EL (cell line): Measurements from ENCODE around the gene SPIN1.
A peak's percentile ranks its signal among the peaks of the same experiment; 100 is the strongest.

Experiments
- DNase-seq: peaks from one replicate; pipeline ENCODE4 v3.0.0-alpha.2; 2016

SPIN1 gene

GRCh38 chr9:88502552-88503034 is 114.3 kb downstream of the SPIN1 start:
- DNase-seq, result no peak

GRCh38 chr9:88503081-88503844 is 115.0 kb downstream of the SPIN1 start:
- no peak for DNase-seq

GRCh38 chr9:88503845-88504764 is 115.9 kb downstream of the SPIN1 start:
- no peak for DNase-seq

GRCh38 chr9:88508326-88508725 is 120.1 kb downstream of the SPIN1 start:
- DNase-seq, result peak; percentile 22

- no peak for DNase-seq
These were observed 123.7 kb downstream of the SPIN1 start for GRCh38 chr9:88511906-88512305.

GRCh38 chr9:88514247-88514646 is 126.0 kb downstream of the SPIN1 start:
- no peak for DNase-seq

- no peak for DNase-seq
These were observed 133.1 kb downstream of the SPIN1 start for GRCh38 chr9:88521308-88521707.

- DNase-seq, result no peak
These were observed 134.1 kb downstream of the SPIN1 start for GRCh38 chr9:88522360-88522759.

- peak; percentile 88 for DNase-seq
These were observed 134.8 kb downstream of the SPIN1 start for GRCh38 chr9:88523056-88523455.

GRCh38 chr9:88524911-88525310 is 136.7 kb downstream of the SPIN1 start:
- DNase-seq, result no peak

GRCh38 chr9:88527618-88528017 is 139.4 kb downstream of the SPIN1 start:
- DNase-seq, result no peak
